HG03469 (cell line): ENCODE measurements around the gene GPX5.
A peak's percentile ranks its signal among the peaks of the same experiment; 100 is the strongest.
"Not testable (repeated sequence)": the region's sequence is repeated elsewhere in the genome, so short reads cannot be mapped to it uniquely, and the experiment has no call there.

Experiments
- ATAC-seq: cut with Tn5 transposase; IDR thresholded peaks from one replicate; pipeline ENCODE4 v1.9.1; 2021; ENCODE audit warnings: mild to moderate bottlenecking, moderate library complexity, moderate number of reproducible peaks; ENCODE audit not compliant: unreplicated experiment

The GPX5 gene

DNA sequence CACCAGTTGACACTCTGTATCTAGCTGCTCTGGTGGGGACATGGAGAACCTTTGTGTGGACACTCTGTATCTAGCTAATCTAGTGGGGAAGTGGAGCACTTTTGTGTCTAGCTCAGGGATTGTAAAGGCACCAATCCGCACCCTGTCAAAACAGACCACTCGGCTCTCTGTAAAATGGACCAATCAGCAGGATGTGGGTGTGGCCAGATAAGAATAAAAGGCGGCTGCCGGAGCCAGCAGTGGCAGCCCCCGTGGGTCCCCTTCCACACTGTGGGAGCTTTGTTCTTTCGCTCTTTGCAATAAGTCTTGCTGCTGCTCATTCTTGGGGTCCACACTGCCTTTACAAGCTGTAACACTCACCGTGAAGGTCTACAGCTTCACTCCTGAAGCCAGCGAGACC lies 13.3 kb upstream of the GPX5 start:
- not testable (repeated sequence) for ATAC-seq

DNA sequence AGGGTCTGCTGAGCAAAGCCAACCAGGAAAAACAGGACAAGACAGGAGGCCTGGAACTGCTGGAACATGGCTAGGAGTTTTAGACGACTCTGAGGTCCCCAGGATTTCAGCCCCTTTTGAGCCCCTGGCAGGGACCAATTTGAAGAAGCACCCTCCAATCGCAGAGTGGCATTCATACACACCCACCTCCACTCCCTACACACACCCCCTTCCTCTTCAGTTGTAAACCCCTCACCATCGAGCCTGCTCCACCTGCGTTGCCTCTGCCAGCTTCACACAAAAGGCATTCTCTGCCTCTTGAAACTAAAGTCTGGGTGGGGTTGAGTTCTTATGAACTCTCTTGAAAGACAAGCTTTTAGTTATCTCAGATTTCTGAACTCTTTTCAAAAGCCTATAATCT lies 10.0 kb upstream of the GPX5 start, which contains the start of gene GPX6:
Gene GPX6, minus strand, starts transcription at position 118 of the 400 bp plus-strand sequence. Its CDS starts 50 bp downstream, at position 68.
- ATAC-seq: no peak

DNA sequence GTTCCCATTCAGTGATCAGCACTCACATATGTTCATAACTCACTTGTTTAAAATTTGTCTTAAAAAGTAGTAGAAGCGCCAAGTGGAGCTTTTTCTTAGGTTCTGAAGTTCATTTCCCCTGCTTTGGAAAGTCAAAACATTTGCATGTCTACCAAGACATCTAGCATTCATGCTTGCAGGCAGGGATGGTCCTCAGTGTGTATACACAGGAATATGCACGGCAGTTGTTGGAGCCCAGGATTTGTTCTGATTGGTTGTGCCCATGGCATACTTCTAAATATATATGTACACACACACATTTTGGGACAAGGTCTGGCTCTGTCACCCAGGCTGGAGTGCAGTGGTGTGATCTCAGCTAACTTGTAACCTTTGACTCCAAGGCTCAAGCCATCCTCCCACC lies 7.7 kb upstream of the GPX5 start:
- ATAC-seq: no peak

DNA sequence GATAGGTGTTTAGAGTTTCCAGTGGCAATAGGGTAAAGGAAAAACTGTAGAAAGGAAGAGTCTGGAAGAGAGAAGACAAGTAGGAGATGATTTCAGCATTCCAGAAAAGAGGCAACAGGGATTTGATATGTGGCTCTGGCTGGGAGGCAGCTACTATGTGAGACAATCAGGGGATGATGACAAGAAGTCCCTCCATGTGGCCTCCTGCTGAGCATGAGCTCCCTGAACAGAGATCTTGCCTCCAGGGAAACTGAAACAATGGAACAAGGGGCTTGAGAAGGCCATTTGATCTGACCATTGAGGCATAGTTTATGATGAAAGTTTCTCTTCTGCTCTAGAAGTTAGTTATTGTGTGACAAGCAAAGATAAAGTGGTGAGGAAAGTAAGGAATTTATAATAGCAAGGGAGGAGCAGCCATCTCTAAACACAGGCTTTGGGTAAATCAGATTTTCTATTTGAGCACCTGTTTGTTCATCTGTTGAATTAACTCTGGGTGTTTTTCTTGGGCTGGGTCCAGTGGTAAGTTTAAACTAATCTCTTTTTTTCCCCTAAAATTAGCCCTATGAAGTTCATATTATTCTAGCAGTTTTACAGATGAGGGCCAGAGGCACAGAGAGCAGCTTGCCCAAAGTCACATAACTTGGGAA lies 3.0 kb upstream of the GPX5 start:
- no peak for ATAC-seq

DNA sequence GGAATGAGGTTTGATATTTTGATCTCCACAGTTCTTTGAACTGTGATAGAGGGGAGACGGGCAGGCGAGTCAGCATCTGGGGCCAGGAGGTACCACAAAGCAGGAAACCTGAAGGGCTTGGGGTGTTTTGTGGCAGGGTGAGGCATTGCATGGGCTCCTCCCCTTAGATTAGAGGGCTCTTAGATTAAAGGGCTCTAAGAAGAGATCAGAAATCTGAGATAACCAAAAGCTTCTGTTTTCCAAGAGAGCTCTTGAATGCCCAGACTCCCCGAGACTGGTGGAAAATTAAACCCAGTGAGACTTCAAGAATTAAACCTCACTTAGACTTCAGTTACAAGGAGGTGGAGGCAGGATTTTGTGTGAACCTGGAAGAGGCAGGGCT lies 2.4 kb upstream of the GPX5 start:
- ATAC-seq: no peak

DNA sequence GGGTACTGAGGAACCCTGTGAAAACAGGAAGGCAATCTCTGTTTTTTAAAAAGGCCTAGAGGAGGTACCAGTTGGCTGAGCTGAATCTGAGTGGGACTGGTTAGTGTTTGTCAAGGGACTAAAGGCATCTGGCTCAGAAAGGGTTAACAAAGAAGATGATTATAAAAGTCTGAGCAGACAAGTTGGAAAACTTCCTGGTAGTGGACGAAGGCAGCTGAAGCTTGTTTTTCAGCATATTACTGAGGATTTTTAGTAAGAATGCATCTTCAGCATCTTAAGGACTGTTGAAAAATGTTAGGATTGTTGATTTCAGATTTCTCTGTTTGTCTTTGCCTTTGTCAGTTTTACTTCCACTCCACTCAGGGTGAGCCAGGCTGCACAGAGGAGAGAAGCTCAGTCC lies 5.1 kb downstream of the GPX5 start:
- no peak for ATAC-seq

DNA sequence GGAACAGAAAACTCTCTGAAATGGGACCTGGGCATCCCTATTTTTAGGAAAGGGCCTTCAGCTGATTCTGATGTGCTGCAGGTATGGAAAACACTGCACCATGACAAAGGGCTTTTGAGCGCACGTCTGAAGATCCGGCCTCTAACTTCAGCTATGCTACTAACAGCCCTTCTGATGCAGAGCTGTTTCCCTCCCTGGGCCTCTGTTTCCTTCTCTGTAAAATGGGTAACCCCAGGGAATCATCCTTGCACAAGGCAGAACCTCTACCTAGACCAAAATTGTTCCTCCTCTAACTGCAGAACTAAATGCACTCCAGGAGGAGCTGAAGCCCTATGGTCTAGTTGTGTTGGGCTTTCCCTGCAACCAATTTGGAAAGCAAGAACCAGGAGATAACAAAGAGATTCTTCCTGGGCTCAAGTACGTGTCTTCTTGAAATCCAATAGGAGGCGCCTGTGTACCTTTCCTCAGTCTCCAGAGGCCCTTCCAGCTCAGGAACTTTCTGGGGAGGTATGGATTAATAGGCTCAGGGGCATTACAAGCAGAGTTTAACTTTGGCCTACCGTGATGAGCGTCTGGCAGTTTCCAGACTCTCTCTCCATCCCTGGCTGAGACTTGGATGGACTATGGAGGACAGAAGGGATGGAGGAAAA lies 5.9 kb downstream of the GPX5 start:
- ATAC-seq: no peak

DNA sequence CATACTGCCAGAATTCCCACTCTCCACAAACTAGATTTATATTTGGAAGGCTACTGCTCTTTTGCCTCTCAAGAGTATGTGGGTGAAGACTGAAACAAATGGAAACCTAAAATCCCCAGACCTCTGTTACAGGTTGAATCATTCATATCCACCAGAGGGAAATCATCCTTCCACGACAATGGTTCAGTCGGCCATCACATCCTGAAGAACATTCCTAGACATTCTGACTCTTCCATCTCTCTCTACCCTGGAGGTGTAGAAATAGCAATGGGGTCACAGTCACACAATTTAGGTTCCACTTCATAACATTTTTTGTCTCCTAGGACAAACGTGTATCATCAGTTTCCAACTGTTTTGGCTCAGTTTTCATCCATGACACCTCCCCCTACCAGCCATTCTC lies 8.6 kb downstream of the GPX5 start:
- ATAC-seq: no peak

DNA sequence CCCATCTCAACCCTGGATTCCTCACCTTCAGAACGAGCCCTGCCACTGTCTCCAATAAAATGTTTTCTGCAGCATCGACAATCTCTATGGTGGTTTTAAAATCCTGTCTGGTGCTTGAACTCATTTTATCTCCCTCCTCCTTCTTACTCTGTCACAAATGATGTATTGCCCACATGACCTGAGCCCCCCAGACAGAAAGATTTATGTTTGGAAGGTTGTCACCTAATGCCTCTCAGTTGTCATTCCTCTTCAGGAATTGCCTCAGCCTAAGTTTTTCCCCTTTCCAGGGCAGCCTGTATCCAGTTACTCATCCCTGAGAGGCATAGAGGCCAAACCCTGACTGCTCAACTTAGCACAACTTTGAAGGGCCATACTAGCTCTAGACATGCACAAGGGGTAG lies 9.2 kb downstream of the GPX5 start:
- no peak for ATAC-seq

DNA sequence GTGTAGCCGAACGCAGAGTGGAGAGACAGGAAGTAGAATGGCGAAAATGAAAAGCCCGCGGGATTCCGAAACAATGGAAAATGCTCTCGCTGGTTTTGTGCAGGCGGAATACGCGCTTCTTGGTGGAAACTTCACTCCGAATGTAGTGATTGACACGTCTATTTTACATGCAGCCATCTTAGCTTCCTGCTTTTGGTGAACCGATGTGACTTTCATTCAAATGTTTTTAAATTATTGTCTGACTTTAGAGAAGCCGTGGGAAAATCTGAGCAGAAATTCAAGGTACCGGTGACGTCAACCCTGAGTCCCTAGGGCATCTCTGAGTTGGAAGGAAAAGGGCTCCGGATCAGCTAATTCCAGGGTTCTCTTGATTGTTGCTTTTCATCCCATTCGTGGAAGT lies 11.4 kb downstream of the GPX5 start:
- ATAC-seq: no peak

DNA sequence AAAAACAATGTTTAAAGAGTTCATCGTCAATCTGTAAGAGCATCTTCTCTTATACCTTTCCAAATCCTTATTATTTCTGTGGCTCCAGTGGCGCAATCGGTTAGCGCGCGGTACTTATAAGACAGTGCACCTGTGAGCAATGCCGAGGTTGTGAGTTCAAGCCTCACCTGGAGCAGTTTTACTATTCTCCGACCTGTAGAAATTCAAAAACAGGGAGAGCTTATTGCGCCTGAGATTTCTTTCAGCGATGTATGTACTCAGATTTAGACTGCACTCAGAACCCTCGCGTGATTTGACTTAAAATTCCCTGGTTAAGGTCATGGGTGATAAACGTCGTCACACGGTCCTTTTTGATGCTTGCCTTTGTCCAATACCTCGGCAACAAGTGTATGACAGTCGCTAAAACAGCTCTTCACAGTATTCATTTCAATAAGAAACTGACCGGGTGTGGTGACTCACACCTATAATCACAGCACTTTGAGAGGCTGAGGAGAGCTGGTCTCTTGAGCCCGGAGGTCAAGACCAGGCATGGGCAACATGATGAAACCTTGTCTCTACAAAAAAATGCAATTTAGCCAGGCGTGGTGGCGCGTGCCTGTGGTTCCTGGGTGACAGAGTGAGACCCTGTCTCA lies 11.9 kb downstream of the GPX5 start:
- ATAC-seq: no peak

DNA sequence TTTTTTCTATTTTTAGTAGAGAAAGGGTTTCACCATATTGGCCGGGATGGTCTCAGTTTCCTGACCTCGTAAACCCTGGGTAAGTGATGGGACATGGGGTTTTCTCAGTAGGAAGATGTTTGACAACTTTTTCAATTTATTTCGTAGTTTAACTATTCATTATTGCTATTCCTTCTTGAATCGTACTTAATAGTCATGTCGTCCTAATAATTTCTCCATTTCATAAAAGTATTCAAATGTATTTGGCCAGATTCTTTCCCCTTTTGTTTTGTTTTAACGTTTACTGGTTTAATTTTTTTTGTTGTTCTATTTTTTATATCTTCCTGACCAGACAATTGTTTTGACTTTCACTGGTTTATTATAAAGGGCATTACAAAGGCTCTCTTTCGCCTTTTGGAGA lies 16.3 kb downstream of the GPX5 start:
- no peak for ATAC-seq

DNA sequence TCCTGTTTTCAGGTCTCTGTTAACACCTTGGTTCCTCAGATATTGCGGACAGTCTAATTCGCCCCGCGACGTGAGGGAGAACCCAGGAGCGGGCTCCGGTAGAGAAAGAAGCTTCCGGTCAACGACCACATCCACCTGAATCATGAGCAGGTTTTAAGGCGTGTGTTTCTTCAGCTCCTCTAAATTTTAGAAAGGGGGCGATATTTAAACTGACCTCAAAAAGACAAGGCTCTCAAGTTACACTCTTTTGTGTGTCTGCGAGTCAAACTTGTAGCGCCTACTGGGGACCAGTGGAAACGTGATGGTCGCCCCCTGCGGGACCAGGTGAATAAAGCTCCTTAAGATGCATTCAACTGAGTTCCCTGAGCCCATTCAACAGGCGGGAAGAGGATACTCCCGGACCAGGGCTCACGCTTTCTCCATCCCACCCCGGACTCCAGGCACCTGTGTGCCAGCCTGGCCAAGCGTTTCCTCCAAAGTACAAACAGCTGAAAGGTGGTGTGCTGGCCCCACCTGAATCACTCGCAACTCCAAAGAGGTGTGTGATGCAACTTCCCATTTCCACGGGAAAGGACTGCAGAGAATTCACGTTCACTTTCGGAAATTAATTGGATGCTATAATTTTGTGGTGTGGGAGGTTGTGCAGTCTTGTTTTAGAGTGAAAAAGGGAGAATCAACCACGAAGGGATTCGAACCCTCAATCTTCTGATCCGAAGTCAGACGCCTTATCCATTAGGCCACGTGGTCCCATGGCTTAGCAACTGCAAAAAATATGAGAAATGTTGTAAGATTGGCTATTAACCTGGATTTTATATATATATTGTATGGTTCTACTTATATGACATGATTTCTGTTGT lies 17.0 kb downstream of the GPX5 start:
- peak; percentile 47 for ATAC-seq

DNA sequence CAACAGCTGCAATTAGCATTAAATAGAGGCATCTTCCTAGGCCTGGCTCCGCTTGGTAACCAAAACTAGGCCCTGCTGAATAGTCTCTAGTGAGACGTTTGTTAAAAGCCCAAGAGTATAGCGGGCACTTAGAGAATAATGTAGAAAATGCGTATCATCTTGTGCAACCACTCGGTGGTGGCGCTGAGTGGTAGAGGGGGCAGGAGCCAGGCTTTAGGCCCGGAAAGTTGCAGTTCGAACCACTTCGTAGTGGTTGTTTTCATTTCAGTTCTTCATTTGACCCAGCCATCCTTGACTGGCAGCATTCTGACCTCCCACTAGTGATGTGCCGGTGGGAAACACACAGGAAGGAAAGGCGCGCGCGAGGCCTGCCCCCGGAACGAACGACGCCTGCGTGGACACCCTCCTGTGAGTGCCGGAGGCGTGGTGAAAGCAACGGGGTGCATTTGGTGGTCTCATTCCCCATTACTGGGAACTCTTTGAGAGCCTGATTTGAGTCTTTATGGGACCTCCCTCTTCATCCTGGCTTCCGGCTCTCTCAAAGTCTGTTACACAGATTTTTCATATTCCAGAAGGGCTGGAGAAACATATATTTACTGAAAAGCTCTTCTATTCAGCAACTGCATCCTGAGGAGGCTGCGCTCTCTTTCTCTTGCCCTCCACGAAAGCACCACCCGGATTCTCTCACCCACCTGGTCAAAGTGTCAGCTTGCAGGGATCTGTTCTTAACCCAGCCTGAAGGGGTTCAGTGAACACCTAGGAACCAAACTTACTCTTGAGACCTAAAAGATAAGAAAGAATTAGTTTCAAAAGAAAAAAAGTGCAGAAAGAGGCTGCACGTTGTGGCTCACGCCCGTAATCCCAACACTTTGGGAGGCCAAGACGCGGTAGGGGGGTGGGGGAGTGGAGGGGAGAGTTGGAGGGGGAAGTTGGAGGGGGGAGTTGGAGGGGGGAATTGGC lies 18.2 kb downstream of the GPX5 start:
- no peak for ATAC-seq

DNA sequence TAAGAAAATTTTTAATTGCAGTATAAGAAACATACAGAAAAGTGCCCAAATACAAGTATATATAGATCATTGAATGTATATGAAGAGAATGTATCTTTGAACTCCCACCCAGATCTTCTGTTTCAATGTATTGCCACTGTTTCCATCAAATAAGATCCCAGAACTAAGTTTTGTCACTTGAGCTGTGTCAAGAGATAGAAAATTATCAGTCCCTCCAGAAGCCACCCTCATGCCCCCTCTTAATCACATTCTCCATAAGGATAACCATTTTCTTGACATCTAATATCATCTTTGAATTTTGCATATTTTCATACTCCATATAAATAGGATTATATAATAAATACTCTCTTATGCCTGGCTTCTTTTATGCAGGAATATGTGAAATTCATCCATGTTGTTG lies 20.3 kb downstream of the GPX5 start:
- no peak for ATAC-seq

DNA sequence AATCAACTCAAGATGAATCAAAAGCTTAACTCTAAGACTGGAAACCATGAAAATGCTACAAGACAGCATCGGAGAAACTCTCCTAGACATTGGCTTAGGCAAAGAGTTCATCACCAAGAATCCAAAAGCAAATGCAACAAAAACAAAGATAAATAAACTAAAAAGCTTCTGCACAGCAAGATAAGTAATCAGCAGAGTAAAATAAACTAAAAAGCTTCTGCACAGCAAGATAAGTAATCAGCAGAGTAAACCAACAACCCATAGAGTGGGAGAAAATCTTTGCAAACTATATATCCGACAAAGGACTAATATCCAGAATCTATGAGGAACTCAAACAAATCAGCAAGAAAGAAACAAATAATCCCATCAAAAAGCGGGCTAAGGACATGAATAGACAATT lies 21.3 kb downstream of the GPX5 start:
- not testable (repeated sequence) for ATAC-seq

DNA sequence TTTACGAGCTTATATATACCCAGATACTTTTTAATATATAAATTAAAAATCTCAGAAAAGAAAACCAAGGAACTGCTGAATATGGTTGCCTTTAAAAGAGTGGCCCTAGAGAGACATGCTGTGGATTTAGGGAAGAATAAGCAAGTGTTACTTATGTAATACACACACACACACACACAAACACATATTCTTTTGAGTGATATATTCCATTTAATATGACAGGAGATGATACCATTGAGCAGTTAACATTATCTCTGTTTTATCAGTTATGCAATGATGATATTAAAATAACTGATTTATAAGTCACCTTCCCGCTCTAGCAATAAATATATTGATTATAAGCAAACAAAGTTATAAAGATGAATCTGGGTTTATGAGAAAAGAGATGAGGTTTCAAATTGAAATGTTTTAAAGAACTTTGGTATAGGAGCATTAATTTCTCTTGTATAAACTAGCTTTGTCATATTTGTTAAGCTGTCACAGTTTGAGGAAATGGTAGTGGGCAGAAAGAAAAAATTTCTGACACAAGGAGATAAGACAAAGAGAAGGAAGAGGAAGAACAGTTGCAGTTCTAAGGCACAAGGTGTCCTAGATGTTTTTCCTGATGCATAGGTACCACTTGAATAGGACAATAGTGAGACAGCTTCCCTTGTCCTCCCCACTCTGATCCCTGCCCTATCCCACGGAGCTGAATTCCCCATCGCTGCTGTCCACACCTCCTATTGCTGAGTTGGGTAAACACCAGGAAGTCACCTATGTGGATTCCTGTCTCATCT lies 26.4 kb downstream of the GPX5 start:
- no peak for ATAC-seq

DNA sequence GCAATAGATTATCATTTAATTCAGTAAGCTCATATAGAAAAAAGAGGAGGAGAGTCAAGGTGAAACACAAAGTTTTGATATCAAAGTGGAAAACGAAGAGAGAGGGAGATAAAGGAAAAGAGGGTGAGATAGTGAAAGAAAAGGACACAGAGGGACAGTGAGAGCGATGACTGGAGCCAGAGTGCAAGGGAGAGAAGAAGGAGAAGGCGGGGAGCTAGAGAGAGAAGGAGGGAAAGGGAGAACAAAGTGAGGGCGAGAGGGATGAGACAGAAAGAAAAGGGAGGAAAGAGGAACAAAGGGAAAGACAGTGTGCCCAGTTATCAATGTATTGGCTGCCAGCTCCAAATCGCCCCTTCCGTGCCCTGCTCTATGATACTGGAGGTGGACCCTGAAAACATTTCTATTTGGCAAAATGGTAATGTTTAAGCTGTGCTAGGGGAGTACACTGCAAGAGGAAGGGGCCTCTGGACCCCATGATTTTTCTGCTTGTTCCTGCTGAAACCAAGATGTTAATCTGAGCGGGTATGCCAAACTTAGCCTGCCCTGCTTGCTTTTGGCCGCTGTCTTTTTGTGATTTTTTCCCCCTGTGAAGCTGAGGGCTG lies 27.8 kb downstream of the GPX5 start:
- ATAC-seq: no peak
